Fibroblast of mammary gland (primary cell): ENCODE results near the gene ATG2A.
A peak's percentile ranks its signal among the peaks of the same experiment; 100 is the strongest.

Experiments
- DNase-seq: peaks from one replicate; pipeline ENCODE4 v3.0.0-alpha.2; 2010; ENCODE audit warnings: low read depth
- H3K4me3 ChIP-seq: 2 replicates; pipeline ENCODE4 v1.5.1; 2011; ENCODE audit warnings: low read depth, mild to moderate bottlenecking, low read length, moderate library complexity; ENCODE audit not compliant: control insufficient read depth
- CTCF ChIP-seq: conservative IDR thresholded peaks from 2 replicates; pipeline ENCODE4 v1.5.1; 2011; ENCODE audit warnings: low read depth, low read length, inconsistent platforms; ENCODE audit not compliant: control insufficient read depth, insufficient read depth

Gene ATG2A

GRCh38 chr11:64925536-64926436 is 8.8 kb upstream of the ATG2A start:
- peak overlapping the region; percentile 74 for H3K4me3 ChIP-seq
- TF ChIP-seq CTCF = no peak

GRCh38 chr11:64924910-64925284 is 7.9 kb upstream of the ATG2A start:
- peak overlapping the region; percentile 74 for H3K4me3 ChIP-seq
- TF ChIP-seq CTCF = no peak

More at GRCh38 chr11:64925536-64926436, 8.8 kb upstream of the ATG2A start:
- no peak for DNase-seq

DNA sequence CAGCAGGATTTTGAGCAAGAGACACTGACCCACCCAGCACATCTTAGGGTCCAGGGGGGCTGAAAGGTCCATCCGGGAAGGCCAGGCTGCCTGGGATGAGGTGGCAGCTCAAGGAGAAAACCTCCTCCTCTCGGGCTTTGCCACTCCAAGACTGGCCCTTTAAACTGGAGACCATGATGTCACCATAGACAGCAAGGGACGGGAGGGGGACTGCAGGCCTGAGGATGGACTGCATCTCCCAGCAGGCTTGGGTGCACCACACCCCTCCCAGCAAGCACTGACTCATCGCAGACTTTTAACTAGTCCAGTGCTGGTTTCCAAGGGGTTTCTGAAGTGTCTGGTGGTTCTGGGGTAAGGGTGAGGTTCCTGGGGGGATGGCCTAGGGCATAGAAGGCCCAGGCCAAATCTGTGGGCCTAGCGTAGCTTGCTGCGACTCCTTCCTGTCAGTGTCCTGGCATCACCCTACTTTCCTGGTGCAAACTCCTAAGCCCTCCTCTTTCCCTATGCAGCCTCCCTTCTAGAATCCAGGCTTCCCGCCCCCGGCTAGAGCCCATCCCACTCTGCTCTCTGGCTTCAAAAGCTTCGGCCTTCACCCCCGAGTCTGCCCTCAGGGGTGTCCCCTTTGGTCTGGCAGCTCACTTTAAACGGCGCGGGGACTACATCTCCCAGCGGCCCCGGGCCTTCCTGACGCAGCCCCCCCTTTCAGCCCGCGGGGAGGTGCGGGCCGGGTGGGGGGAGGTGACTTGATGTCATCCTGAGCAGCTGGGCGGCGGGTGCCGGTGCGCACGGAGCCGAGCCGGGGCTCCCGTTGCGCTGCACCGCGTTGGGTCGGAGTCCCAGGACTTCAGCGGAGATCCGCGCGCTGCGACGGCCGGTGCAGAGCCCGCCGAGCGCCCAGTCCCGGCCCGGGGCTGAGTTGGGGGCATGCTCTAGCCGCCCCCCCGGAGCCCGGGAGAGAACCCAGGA is 7.2 kb upstream of the ATG2A start, which contains the start of gene PPP2R5B:
PPP2R5B (plus strand) TSS at position 746 of the 966 bp plus-strand sequence. CDS start 1,046 bp downstream, outside the sequence.
- DNase-seq = peak; percentile 93
- TF ChIP-seq CTCF = no peak
- H3K4me3 ChIP-seq = peak within 1 kb of the TSS; percentile 74

More at GRCh38 chr11:64924910-64925284, 7.9 kb upstream of the ATG2A start:
- DNase-seq = no peak

DNA sequence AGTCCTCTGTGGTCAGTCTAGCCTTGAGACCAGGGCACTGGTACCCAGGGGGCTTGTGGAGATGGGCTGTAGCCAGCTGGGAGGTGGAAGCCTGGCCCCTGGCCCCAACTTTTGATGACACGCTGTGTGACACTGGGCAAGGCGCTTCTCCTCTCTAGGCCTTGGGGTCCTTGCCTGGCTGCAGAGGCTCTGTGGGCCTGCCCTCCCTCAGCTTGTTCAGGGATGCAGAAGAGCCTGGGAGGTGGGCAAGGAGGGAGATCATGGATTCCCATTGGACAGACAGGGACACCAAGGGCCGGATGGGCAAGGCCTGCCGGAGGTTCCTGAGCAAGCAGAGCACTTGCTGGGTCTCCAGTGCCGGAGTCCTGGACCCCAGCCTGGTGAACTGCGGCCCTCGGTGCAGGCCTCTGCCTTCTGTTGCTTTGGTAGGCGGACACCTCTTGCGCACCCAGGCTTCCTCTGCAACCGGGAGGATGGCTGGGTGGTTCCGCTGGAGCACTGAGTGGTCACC is 6.2 kb upstream of the ATG2A start:
- H3K4me3 ChIP-seq = no peak overlapping the region
- DNase-seq = no peak
- TF ChIP-seq CTCF = no peak

DNA sequence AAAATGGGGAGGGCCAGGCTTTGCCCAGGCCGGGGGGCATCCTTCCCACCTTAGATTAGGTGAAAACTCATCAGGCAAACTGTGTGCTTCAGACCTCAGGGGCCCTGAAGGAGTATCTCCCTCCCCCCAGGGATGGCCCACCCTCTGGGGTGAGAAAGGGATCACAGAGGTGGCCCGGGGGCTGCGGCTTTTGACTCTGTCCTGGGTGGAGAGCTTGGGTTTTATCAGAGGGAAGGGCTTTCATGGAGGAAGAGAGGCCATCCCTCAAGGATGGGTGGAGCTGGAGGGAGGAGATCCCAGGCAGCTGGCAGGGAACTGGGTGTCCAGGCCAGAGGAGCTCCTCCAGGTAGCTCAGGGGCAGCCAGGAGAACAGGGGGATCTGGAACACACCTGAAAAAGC is 4.4 kb upstream of the ATG2A start:
- H3K4me3 ChIP-seq = no peak overlapping the region
- no peak for DNase-seq
- TF ChIP-seq CTCF = no peak

DNA sequence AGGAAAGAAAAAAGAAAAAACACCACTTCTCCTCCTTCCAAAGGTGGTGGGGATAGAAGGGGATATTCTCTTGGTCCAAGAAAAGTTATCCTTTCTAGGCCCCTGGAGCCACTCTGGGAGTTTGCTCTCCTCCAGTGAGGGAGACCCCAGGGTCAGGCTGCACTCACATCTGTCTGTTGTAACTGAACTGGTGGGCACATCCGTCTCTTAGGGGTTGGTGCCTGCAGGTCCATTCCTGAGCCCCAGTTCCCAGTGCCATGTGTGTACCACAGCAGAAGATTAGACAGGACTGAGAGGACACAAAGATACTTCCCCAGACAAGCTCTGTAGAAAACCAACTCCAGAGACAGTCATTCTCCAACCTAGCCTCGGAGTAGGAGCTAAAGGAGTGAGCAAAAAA is 3.1 kb upstream of the ATG2A start:
- no peak for TF ChIP-seq CTCF
- DNase-seq = no peak
- H3K4me3 ChIP-seq = no peak overlapping the region
